ENCODE results near the gene TEX38. TPM values are rescaled to one million over a fixed set of nuclear protein-coding genes. Genes with fewer than 3 reads are reported as not detected.
A peak's percentile ranks its signal among the peaks of the same experiment; 100 is the strongest.
"Not testable (repeated sequence)": the region's sequence is repeated elsewhere in the genome, so short reads cannot be mapped to it uniquely, and the experiment has no call there.

TEX38 gene
- under 1 TPM in 1 of 2 donors, not detected in 1; 0.35 TPM for total RNA-seq
- long read RNA-seq, result 0 reads

GRCh38 chr1:46671554-46671953 lies at the start of gene TEX38:
Gene TEX38 (plus strand): TSS chr1:46671854. CDS start chr1:46671935, 81 bp downstream.
- ATAC-seq (no peak), DNase-seq (no peak)
- intact Hi-C loops (cut with DNase I), result no loop called here

- ATAC-seq (no peak), DNase-seq (no peak)
- intact Hi-C loops (cut with DNase I), result no loop called here
Observed at GRCh38 chr1:46621930-46622329, 49.7 kb upstream of the TEX38 start.

GRCh38 chr1:46622344-46622743 lies 49.3 kb upstream of the TEX38 start:
- no peak for DNase-seq
- ATAC-seq, result peak in 1 of 2 donors; percentile 16
- intact Hi-C loops (cut with DNase I), result no loop called here

- no peak for DNase-seq
- peak; percentile 20 to 64 for ATAC-seq
- intact Hi-C loops (cut with DNase I), result no loop called here
Observed at GRCh38 chr1:46623743-46624644, 47.7 kb upstream of the TEX38 start.

- no peak for DNase-seq
- no peak for ATAC-seq
- intact Hi-C loops (cut with DNase I), result no loop called here
Observed at GRCh38 chr1:46630719-46631118, 40.9 kb upstream of the TEX38 start.

- DNase-seq, result no peak
- ATAC-seq, result no peak
- intact Hi-C loops (cut with DNase I), result no loop called here
Observed at GRCh38 chr1:46635205-46635604, 36.4 kb upstream of the TEX38 start.

GRCh38 chr1:46637444-46638083 lies 34.1 kb upstream of the TEX38 start:
- intact Hi-C loops (cut with DNase I), result no loop called here
- DNase-seq (no peak), ATAC-seq (peak; percentile 66 to 77)

- intact Hi-C loops (cut with DNase I), result no loop called here
- ATAC-seq (no peak), DNase-seq (no peak)
Observed at GRCh38 chr1:46638921-46639320, 32.7 kb upstream of the TEX38 start.

- DNase-seq (no peak), ATAC-seq (no peak)
- intact Hi-C loops (cut with DNase I), result no loop called here
Observed at GRCh38 chr1:46639547-46639946, 32.1 kb upstream of the TEX38 start.

- ATAC-seq (no peak), DNase-seq (no peak)
- intact Hi-C loops (cut with DNase I), result loop anchor here in 1 of 2 donors (10.0 kb wide), 1 partner anchor 73 kb away; the partner anchor contains the start of gene EFCAB14
Observed at GRCh38 chr1:46642115-46642680, 29.5 kb upstream of the TEX38 start.

- intact Hi-C loops (cut with DNase I), result loop anchor here in 1 of 2 donors (10.0 kb wide), 1 partner anchor 71 kb away; the partner anchor contains the start of gene EFCAB14
- ATAC-seq (peak; percentile 55 to 60), DNase-seq (no peak)
Observed at GRCh38 chr1:46643368-46643775, 28.3 kb upstream of the TEX38 start.

GRCh38 chr1:46645815-46646214 lies 25.8 kb upstream of the TEX38 start:
- no peak for DNase-seq
- intact Hi-C loops (cut with DNase I), result loop anchor here in 1 of 2 donors (10.0 kb wide), 1 partner anchor 69 kb away; the partner anchor contains the start of gene EFCAB14
- no peak for ATAC-seq

GRCh38 chr1:46646331-46646730 lies 25.3 kb upstream of the TEX38 start:
- DNase-seq, result no peak
- no peak for ATAC-seq
- intact Hi-C loops (cut with DNase I), result loop anchor here in 1 of 2 donors (10.0 kb wide), 1 partner anchor 68 kb away; the partner anchor contains the start of gene EFCAB14

- DNase-seq, result no peak
- intact Hi-C loops (cut with DNase I), result loop anchor here in 1 of 2 donors (10.0 kb wide), 1 partner anchor 68 kb away; the partner anchor contains the start of gene EFCAB14
- ATAC-seq, result no peak
Observed at GRCh38 chr1:46646844-46647243, 24.8 kb upstream of the TEX38 start.

GRCh38 chr1:46647611-46648010 lies 24.0 kb upstream of the TEX38 start:
- ATAC-seq (no peak), DNase-seq (no peak)
- intact Hi-C loops (cut with DNase I), result loop anchor here in 1 of 2 donors (10.0 kb wide), 1 partner anchor 67 kb away; the partner anchor contains the start of gene EFCAB14

GRCh38 chr1:46649764-46650163 lies 21.9 kb upstream of the TEX38 start:
- DNase-seq, result no peak
- intact Hi-C loops (cut with DNase I), result loop anchor here in 1 of 2 donors (10.0 kb wide), 1 partner anchor 65 kb away; the partner anchor contains the start of gene EFCAB14
- ATAC-seq, result no peak

- intact Hi-C loops (cut with DNase I), result no loop called here
- DNase-seq (no peak), ATAC-seq (no peak)
Observed at GRCh38 chr1:46650491-46650890, 21.2 kb upstream of the TEX38 start.

- ATAC-seq; DNase-seq; intact Hi-C loops (cut with DNase I): not testable (repeated sequence)
Observed at GRCh38 chr1:46651152-46651551, 20.5 kb upstream of the TEX38 start.

- intact Hi-C loops (cut with DNase I), result no loop called here
- ATAC-seq, result no peak
- DNase-seq, result no peak
Observed at GRCh38 chr1:46652321-46653100, 19.1 kb upstream of the TEX38 start.

Data from left cardiac atrium (tissue), 4 donors.